Ovary (tissue), 9 donors: Measurements from ENCODE around the gene TAS2R40. TPM values are rescaled to one million over a fixed set of nuclear protein-coding genes. Genes with fewer than 3 reads are reported as not detected.
"Not testable (repeated sequence)": the region's sequence is repeated elsewhere in the genome, so short reads cannot be mapped to it uniquely, and the experiment has no call there.

Source experiments
- DNase-seq, 5 donors: peaks; one replicate each; pipeline ENCODE4 v3.0.0-alpha.2; 2019 to 2020
- H3K27ac ChIP-seq, 2 donors: fragments of 200-600 bp; one replicate each; pipeline versions ENCODE4 v1.5.1 to v1.8.0; 2019 to 2022
- H3K27me3 ChIP-seq: fragments of 200-600 bp; one replicate; pipeline ENCODE4 v1.8.0; 2022
- H3K36me3 ChIP-seq: fragments of 200-600 bp; sonication (generic); one replicate; pipeline ENCODE4 v1.5.1; 2019
- H3K4me1 ChIP-seq: one replicate; pipeline ENCODE4 v1.8.1; 2013; ENCODE audit warnings: mild to moderate bottlenecking, moderate library complexity; ENCODE audit not compliant: insufficient read depth
- H3K4me3 ChIP-seq: fragments of 200-600 bp; sonication (generic); one replicate; pipeline ENCODE4 v1.5.1; 2017
- H3K9me3 ChIP-seq, 2 donors: fragments of 200-600 bp in 1 of 2; sonication (generic) in 1 of 2; one replicate each; pipeline versions ENCODE4 v1.5.1 to v1.8.1; 2013 to 2019; ENCODE audit warnings: mild to moderate bottlenecking in 1 of 2, moderate library complexity in 1 of 2
- CTCF ChIP-seq, 3 donors: fragments of 450-650 bp in 2 of 3; fragments of 200-600 bp in 1 of 3; IDR thresholded peaks; one replicate each; pipeline versions ENCODE4 v1.5.1 to v1.8.0; 2016 to 2022; ENCODE audit warnings: antibody characterized with exemption in 3 of 3, mild to moderate bottlenecking in 1 of 3
- EP300 ChIP-seq: sonication (generic); formaldehyde crosslinking; IDR thresholded peaks from one replicate; pipeline ENCODE4 v1.6.1; 2017; ENCODE audit warnings: antibody characterized with exemption
- POLR2A ChIP-seq: fragments of 450-650 bp; IDR thresholded peaks from one replicate; pipeline ENCODE4 v1.6.1; 2017; ENCODE audit warnings: antibody characterized with exemption, mild to moderate bottlenecking, moderate library complexity
- WGBS, 3 donors: extraction: QIAGEN DNeasy Blood & Tissue Kit in 1 of 3; methylation state at CpG; one replicate each; pipeline versions ENCODE4 v1.1.5 to v1.1.7; 2013 to 2017; 5-methylcytosine and 5-hydroxymethylcytosine counted together
- intact Hi-C, 4 donors: fragments of 100-400 bp; cut with DNase I; formaldehyde crosslinking; loops; one replicate each; pipeline versions ENCODE4 v1.11.0 to v1.15.1; 2022 to 2023
- polyA plus RNA-seq, 2 donors: library from polyadenylated mRNA; stranded (reverse); fragments of 200-250 nt in 1 of 2; fragments of 350-450 nt in 1 of 2; fragmentation: Illumina TruSeq in 1 of 2; extraction: RNeasy Lipid Tissue Mini Kit (QIAGEN cat#74804) in 1 of 2; gene quantifications; one replicate each; pipeline ENCODE4 v1.2.3, GENCODE V29; 2013 to 2014
- total RNA-seq, 7 donors: library from RNA; depleted of rRNA in 2 of 7; stranded (reverse); fragments of >200 nt in 2 of 7; fragmentation: NEBNext Ultra II Directional in 3 of 7; extraction: Animal tissue kit (Norgen Biotek cat#: 25700) in 3 of 7; gene quantifications; one replicate each; pipeline versions ENCODE4 v1.1.0 to v1.2.4, GENCODE V29; 2016 to 2023
- donor health status: DM: no; HTN: no; CAD: no; lungs with moderate emphysema.
- donor health status: DM: no; HTN: no; CAD: no.
- donor health status: Bipolar disorder and iron deficiency.
- donor health status: DM: yes; HTN: yes; CAD: no.
- donor health status: DM: no; HTN: no; CAD: no.
- donor health status: DM: yes; HTN: yes; CAD: no.

TAS2R40 gene
- total and polyA plus RNA-seq, 9 donors, result not detected

GRCh38 chr7:143205560-143206293 lies 16.1 kb upstream of the TAS2R40 start:
- no peak for DNase-seq
- intact Hi-C loops, result loop anchor here in 1 of 4 donors (10.0 kb wide), 1 partner anchor 201 kb away; no protein-coding TSS in a partner anchor
- no peak for TF ChIP-seq CTCF (IDR thresholded peaks at IDR 0.05)
- no peak for TF ChIP-seq EP300
- TF ChIP-seq POLR2A, result no peak
- no peaks in the 10 kb centered on the region for H3K36me3 ChIP-seq
- H3K4me3 ChIP-seq, result no peak overlapping the region
- no peaks in the 10 kb centered on the region for H3K4me1 ChIP-seq
- H3K27me3 ChIP-seq, result no peaks in the 10 kb centered on the region
- 73 to 77% (median 76%) methylated on average over 13 of the region's 13 CpGs for WGBS, 3 donors
- no peaks in the 10 kb centered on the region for H3K9me3 ChIP-seq
- H3K27ac ChIP-seq, result no peak overlapping the region

- WGBS, 3 donors, result 28 to 31% (median 29%) methylated on average over 4 of the region's 4 CpGs
- Histone ChIP-seq H3K27me3 (no peaks in the 10 kb centered on the region), H3K36me3 (no peaks in the 10 kb centered on the region), H3K4me1 (no peaks in the 10 kb centered on the region), H3K4me3 (no peak overlapping the region), H3K27ac (no peak overlapping the region), H3K9me3 (no peaks in the 10 kb centered on the region)
- TF ChIP-seq EP300 (no peak), POLR2A (no peak), CTCF (IDR thresholded peaks at IDR 0.05) (no peak)
- intact Hi-C loops, result loop anchor here in 2 of 4 donors (5.0 to 10.0 kb wide), 4 partner anchors 203 to 336 kb away; partner anchors contain the start of gene TRPV6 (in 1 of the 2)
- DNase-seq, result no peak
These were observed 11.3 kb upstream of the TAS2R40 start for GRCh38 chr7:143210541-143210940.

- 93 to 96% (median 94%) methylated on average over 4 of the region's 4 CpGs for WGBS, 3 donors
- intact Hi-C loops, result loop anchor here in 2 of 4 donors (5.0 to 10.0 kb wide), 4 partner anchors 206 to 339 kb away; partner anchors contain the start of gene TRPV6 (in 1 of the 2)
- H3K36me3 ChIP-seq, H3K27ac ChIP-seq, DNase-seq, H3K4me1 ChIP-seq, H3K9me3 ChIP-seq, H3K27me3 ChIP-seq, H3K4me3 ChIP-seq: not testable (repeated sequence)
These were observed 8.4 kb upstream of the TAS2R40 start for GRCh38 chr7:143213478-143213877.

GRCh38 chr7:143214789-143215679 lies 6.8 kb upstream of the TAS2R40 start:
- Histone ChIP-seq H3K36me3 (no peaks in the 10 kb centered on the region), H3K27ac (no peak overlapping the region), H3K4me1 (no peaks in the 10 kb centered on the region), H3K27me3 (no peaks in the 10 kb centered on the region), H3K4me3 (no peak overlapping the region), H3K9me3 (no peaks in the 10 kb centered on the region)
- intact Hi-C loops, result loop anchor here (5.0 to 10.0 kb wide), 5 partner anchors 208 to 358 kb away; partner anchors contain the start of genes EPHB6 (in 1 of the 4) and TRPV6 (in 1 of the 4)
- DNase-seq, result peak in 4 of 5 donors; percentile 19 to 56 (median 34)
- TF ChIP-seq POLR2A (no peak), CTCF (IDR thresholded peaks at IDR 0.05) (peak; percentile 85 to 92 (median 90))
- WGBS, 3 donors, result 18 to 20% (median 19%) methylated on average over 8 of the region's 8 CpGs
